Heart right ventricle (tissue), 16 donors: ENCODE measurements around the gene PPM1E. TPM values are rescaled to one million over a fixed set of nuclear protein-coding genes. Genes with fewer than 3 reads are reported as not detected.

Source experiments
- ATAC-seq, 8 donors: fragments of 200-7000 bp; cut with Tn5 transposase; one replicate each; pipeline ENCODE4 v1.9.1; 2020; ENCODE audit warnings: mild to moderate bottlenecking in 8 of 8, moderate library complexity in 8 of 8, moderate number of reproducible peaks in 1 of 8
- DNase-seq, 2 donors: peaks; one replicate each; pipeline ENCODE4 v3.0.0-alpha.2; 2020
- H3K27ac ChIP-seq, 10 donors: fragments of 200-600 bp; sonication (generic) in 2 of 10; one replicate each; pipeline versions ENCODE4 v1.5.0 to v1.8.0; 2020 to 2022; ENCODE audit warnings: mild to moderate bottlenecking in 3 of 10
- H3K27me3 ChIP-seq, 7 donors: fragments of 200-600 bp; one replicate each; pipeline ENCODE4 v1.8.0; 2021 to 2022; ENCODE audit warnings: mild to moderate bottlenecking in 2 of 7
- H3K36me3 ChIP-seq, 9 donors: fragments of 200-600 bp; sonication (generic) in 1 of 9; one replicate each; pipeline versions ENCODE4 v1.5.0 to v1.8.0; 2020 to 2022; ENCODE audit warnings: mild to moderate bottlenecking in 2 of 9
- H3K4me1 ChIP-seq, 9 donors: fragments of 200-600 bp; sonication (generic) in 1 of 9; one replicate each; pipeline versions ENCODE4 v1.5.0 to v1.8.0; 2020 to 2022; ENCODE audit warnings: mild to moderate bottlenecking in 4 of 9
- H3K4me3 ChIP-seq, 10 donors: fragments of 200-600 bp; sonication (generic) in 2 of 10; one replicate each; pipeline versions ENCODE4 v1.5.0 to v1.8.0; 2020 to 2022; ENCODE audit warnings: mild to moderate bottlenecking in 7 of 10, moderate library complexity in 2 of 10
- H3K9me3 ChIP-seq, 11 donors: fragments of 200-600 bp in 10 of 11; sonication (generic) in 2 of 11; one replicate each; pipeline versions ENCODE4 v1.5.0 to v1.8.0; 2013 to 2022; ENCODE audit warnings: mild to moderate bottlenecking in 2 of 11, control low read depth in 1 of 11, moderate library complexity in 1 of 11
- CTCF ChIP-seq, 9 donors: fragments of 200-600 bp; sonication (generic) in 2 of 9; IDR thresholded peaks; one replicate each; pipeline versions ENCODE4 v1.5.0 to v1.8.0; 2021 to 2022; ENCODE audit warnings: antibody characterized with exemption in 9 of 9, mild to moderate bottlenecking in 5 of 9, moderate library complexity in 1 of 9
- WGBS, 2 donors: extraction: QIAGEN DNeasy Blood & Tissue Kit; methylation state at CpG; one replicate each; pipeline ENCODE4 v1.1.7; 2013; ENCODE audit warnings: inconsistent platforms in 1 of 2; 5-methylcytosine and 5-hydroxymethylcytosine counted together
- intact Hi-C, 10 donors: fragments of 100-400 bp; cut with DNase I; formaldehyde crosslinking; loops; one replicate each; pipeline versions ENCODE4 v1.11.1 to v1.14.2; 2022
- polyA plus RNA-seq, 2 donors: library from polyadenylated mRNA; stranded (reverse); fragments of 200-250 nt; gene quantifications; one replicate each; pipeline ENCODE4 v1.2.3, GENCODE V29; 2013
- total RNA-seq, 10 donors: library from RNA; stranded (reverse); fragmentation: NEBNext Ultra II Directional in 3 of 10; extraction: Animal tissue kit (Norgen Biotek cat#: 25700) in 3 of 10; gene quantifications; one replicate each; pipeline versions ENCODE4 v1.2.1 to v1.2.4, GENCODE V29; 2021 to 2023
- donor health status: Arrhythmogenic right ventricular cardiomyopathy.
- donor health status: ischemic (EF 13 %, LVEDD 7.1; RV severe dilation, severe dysfunction).
- donor health status: healthy with polysubstance abuse.
- donor health status: DM: no; HTN: yes; CAD: no.
- donor health status: DM: no; HTN: no; CAD: no.
- donor health status: ischemic (EF 25% LVEDD 6.9; RV normal size, moderate dysfunction).
- donor health status: ischemic (EF 25% LVEDD 5.7; RV mildly dilated, moderate dysfunction).
- donor health status: healthy.
- donor health status: DM: yes; HTN: yes; CAD: no.
- donor health status: Ischemic cardiomyopathy.
- donor health status: ischemic (EF 35%, LVEDD 5.7; RV mildly dilated, moderate dysfunction).
- donor health status: nonischemic (EF 11% LVEDD 7.7; RV severe dilation, severe dysfunction).
- donor health status: DM: yes; HTN: yes; CAD: no.
- donor health status: PGD.
- donor health status: ischemic (EF 29% LVEDD 5.4; RV normal size, mild dysfunction).
- donor health status: nonischemic (EF 23%, LVEDD 6.1; RV moderate dilation, normal function).

The PPM1E gene
- total and polyA plus RNA-seq, 12 donors: 0.14 to 3.1 (median 0.41) TPM

- Histone ChIP-seq H3K27ac (no peak overlapping the region), H3K36me3 (peaks cover 0 to 89% (median 7%) of the 10 kb centered on the region in 9 donors), H3K9me3 (no peaks in the 10 kb centered on the region), H3K4me3 (no peak overlapping the region), H3K27me3 (no peaks in the 10 kb centered on the region), H3K4me1 (peaks cover 0 to 24% (median 16%) of the 10 kb centered on the region in 9 donors)
- DNase-seq (no peak), ATAC-seq (no peak)
- 100% methylated on average over 1 of the region's 1 CpG for WGBS, 2 donors
- TF ChIP-seq CTCF (IDR thresholded peaks at IDR 0.05): no peak
- intact Hi-C loops: no loop called here
These were observed 275.2 kb downstream of the PPM1E start for GRCh38 chr17:59030811-59031210.

Other genes starting within 250 kb of the PPM1E start
- gene MTMR4, start 241.2 kb upstream of the PPM1E start, total RNA-seq: 10 to 100 TPM in 9 of 10 donors, 1 to 10 TPM in 1; 8.5 to 26.6 (median 17.1) TPM
- gene MTMR4, start 241.2 kb upstream of the PPM1E start, polyA plus RNA-seq: 10 to 100 TPM in 1 of 2 donors, 1 to 10 TPM in 1; 9.6 to 12.3 TPM
- under 1 TPM in 6 of 10 donors, not detected in 4; 0.05 to 0.19 (median 0.14) TPM for gene TEX14, start 63.8 kb upstream of the PPM1E start, total RNA-seq
- under 1 TPM; 0.07 to 0.88 TPM for gene TEX14, start 63.8 kb upstream of the PPM1E start, polyA plus RNA-seq
- gene RAD51C, start 63.3 kb upstream of the PPM1E start, total RNA-seq: 10 to 100 TPM; 33.2 to 40.7 (median 37.6) TPM
- 10 to 100 TPM; 19.4 to 33.1 TPM for gene RAD51C, start 63.3 kb upstream of the PPM1E start, polyA plus RNA-seq